ENCODE data around the gene MSLN.

DNA sequence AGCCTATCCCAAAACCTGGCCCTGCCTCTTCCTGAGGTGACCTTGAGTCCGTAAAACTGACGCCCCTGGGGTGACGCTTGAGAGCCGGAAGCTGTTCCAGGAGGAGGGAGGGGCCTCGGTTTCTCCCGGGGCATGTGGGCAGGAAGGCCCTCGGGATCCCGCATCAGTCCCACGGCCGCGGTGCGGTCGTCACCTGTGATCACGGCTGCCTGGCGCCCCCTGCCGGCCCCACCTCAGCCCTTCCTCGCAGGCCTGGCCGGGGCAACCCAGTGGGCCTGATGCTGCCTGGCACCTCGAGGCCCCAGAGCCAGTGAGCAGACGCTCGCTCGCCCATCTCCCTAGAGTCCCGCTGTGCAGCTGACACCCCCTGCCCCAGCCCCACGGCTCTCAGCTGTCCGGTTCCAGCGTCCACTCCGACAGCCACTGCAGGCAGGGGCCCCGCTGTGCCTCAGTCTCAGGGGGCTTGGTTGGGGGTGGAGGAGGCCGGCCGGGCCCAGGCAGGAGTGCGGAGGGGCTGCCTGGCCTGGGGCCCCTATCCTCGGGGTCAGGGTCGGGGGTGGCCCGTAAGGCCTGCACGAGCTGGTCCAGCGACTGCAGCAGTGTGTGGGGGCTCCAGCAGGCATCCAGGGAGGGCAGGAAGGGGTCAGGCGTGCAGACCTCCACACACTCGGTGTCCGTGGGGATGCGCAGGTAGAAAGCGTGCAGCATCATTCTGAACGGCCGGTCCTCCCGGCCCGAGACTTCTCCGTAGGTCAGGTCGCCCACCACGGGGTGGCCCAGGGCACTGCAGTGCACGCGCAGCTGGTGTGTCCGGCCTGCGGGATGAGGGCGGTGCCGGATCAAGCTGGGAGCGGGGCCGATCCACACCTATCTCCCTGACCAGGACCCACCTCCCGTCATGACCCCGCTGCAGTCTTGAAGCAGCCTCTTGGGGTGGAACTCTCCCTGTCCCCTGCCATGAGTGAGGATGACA, 25.3 kb downstream of the MSLN start:
- TF ChIP-seq CTCF (IDR thresholded peaks at IDR 0.05; ENCODE audit: borderline replicate concordance, extremely low read depth, low read length, poor library complexity, severe bottlenecking) = no peak
- no peak for TF ChIP-seq EZH2 (IDR thresholded peaks at IDR 0.05; ENCODE audit: borderline replicate concordance, low read depth, low read length, severe bottlenecking)
